ENCODE results near the gene TENM4.

TENM4 gene

DNA sequence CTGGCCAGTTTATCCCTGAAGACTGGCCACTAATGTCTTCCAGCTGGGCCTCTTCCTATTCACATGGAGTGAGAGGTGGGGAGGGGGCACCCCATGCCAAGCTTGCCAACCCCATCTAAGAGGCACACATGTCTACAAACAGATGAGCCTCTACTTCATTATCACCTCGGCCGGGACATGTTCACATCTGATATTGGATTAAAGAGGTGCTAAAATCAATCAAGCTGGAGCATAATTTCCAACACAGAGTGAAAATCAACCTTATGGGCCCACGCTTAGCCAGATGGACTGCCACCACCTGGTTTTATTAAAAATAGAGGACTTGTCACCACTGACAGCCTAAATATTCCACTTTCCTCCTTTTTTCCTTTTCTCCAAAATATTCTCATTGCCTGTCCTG is 703.5 kb downstream of the TENM4 start:
- no peaks in the 10 kb centered on the region for H3K27me3 Mint-ChIP-seq
- H3K4me1 Mint-ChIP-seq (ENCODE audit: low read depth): no peaks in the 10 kb centered on the region
- no peak overlapping the region for H3K27ac Mint-ChIP-seq
- H3K36me3 Mint-ChIP-seq: no peaks in the 10 kb centered on the region
- no peak overlapping the region for H3K4me3 Mint-ChIP-seq
- no peaks in the 10 kb centered on the region for H3K9me3 Mint-ChIP-seq (ENCODE audit: low read depth)

DNA sequence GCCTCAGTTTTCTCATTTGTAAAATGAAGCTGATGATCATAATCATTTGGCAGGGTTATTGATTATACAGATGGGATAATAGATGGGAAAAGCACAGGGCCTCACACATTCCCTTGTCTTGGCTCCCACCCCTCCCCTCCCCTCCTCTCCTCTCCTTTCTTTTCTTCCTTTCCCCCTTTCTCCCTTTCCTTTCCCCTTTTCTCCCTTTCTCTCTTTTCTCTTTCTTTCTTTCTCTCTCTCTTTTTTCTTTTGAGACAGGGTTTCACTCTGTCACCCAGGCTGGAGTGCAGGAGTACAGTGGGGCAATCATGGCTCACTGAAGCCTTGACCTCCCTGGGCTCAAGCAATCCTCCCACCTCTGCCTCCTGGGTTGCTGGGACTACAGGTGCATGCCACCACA is 705.1 kb downstream of the TENM4 start:
- H3K4me3 Mint-ChIP-seq: no peak overlapping the region
- H3K36me3 Mint-ChIP-seq: no peaks in the 10 kb centered on the region
- H3K27ac Mint-ChIP-seq: no peak overlapping the region
- no peaks in the 10 kb centered on the region for H3K27me3 Mint-ChIP-seq
- H3K4me1 Mint-ChIP-seq (ENCODE audit: low read depth): no peaks in the 10 kb centered on the region
- H3K9me3 Mint-ChIP-seq (ENCODE audit: low read depth): no peaks in the 10 kb centered on the region

GRCh38 chr11:78733031-78733430 is 707.8 kb downstream of the TENM4 start:
- Mint-ChIP-seq H3K27ac (no peak overlapping the region), H3K4me1 (ENCODE audit: low read depth) (no peaks in the 10 kb centered on the region), H3K9me3 (ENCODE audit: low read depth) (no peaks in the 10 kb centered on the region), H3K4me3 (no peak overlapping the region), H3K27me3 (peaks cover 1% of the 10 kb centered on the region), H3K36me3 (no peaks in the 10 kb centered on the region)

DNA sequence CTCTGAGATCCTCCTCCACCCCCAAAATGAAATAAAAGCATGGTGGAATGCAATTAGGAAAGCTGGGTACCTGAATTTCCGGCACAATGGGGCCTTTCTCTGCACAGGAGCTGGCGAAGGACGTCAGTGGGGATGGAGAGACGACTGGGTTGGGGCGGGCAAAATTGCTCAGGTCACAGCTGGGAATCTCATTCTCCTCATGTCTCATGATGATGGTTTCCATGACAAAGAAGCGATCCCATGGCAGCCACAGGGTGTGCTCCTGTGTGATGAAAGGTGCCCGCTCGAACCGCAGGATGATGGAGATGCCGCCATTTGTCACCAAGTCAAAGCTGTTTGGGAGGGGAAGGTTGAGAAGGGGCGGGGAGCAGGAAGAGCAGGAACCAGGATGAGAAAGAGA is 708.6 kb downstream of the TENM4 start:
- Mint-ChIP-seq H3K27me3 (peaks cover 1% of the 10 kb centered on the region), H3K36me3 (no peaks in the 10 kb centered on the region), H3K9me3 (ENCODE audit: low read depth) (no peaks in the 10 kb centered on the region), H3K4me1 (ENCODE audit: low read depth) (no peaks in the 10 kb centered on the region), H3K27ac (no peak overlapping the region), H3K4me3 (no peak overlapping the region)

GRCh38 chr11:78731027-78731426 is 709.8 kb downstream of the TENM4 start:
- Mint-ChIP-seq H3K36me3 (no peaks in the 10 kb centered on the region), H3K9me3 (ENCODE audit: low read depth) (no peaks in the 10 kb centered on the region), H3K27ac (no peak overlapping the region), H3K4me1 (ENCODE audit: low read depth) (no peaks in the 10 kb centered on the region), H3K4me3 (no peak overlapping the region), H3K27me3 (peaks cover 1% of the 10 kb centered on the region)

DNA sequence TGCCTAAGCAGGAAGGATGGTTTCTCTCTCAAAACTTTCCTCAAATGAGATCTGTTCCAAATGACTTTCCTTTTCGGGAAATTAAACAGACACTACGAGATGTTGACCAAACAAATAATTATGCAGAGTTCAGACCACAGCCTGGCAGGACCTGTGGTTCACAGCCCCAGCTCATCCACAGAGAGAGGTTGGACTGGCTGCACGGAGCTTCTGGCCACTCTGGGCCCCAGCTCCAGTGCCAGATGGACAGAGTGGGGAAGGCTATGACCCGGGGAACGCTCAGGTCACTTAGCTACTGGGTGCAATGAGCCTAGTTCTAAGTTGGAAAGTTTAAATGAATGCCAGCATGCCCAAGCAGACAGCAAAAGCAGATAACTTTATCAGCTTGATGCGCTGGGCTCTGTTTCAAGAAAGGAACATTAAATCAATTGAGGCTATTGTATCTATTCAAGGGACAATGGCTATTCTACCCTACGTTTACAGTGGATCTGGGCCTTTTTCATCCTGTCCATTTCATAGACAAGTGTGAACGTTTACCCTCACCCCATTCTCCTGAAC is 710.5 kb downstream of the TENM4 start:
- H3K4me1 Mint-ChIP-seq (ENCODE audit: low read depth): no peaks in the 10 kb centered on the region
- H3K27ac Mint-ChIP-seq: no peak overlapping the region
- no peaks in the 10 kb centered on the region for H3K9me3 Mint-ChIP-seq (ENCODE audit: low read depth)
- H3K4me3 Mint-ChIP-seq: no peak overlapping the region
- H3K36me3 Mint-ChIP-seq: no peaks in the 10 kb centered on the region
- H3K27me3 Mint-ChIP-seq: peaks cover 1% of the 10 kb centered on the region

GRCh38 chr11:78727816-78728215 is 713.0 kb downstream of the TENM4 start:
- Mint-ChIP-seq H3K4me1 (ENCODE audit: low read depth) (no peaks in the 10 kb centered on the region), H3K36me3 (no peaks in the 10 kb centered on the region), H3K9me3 (ENCODE audit: low read depth) (no peaks in the 10 kb centered on the region), H3K4me3 (no peak overlapping the region), H3K27ac (no peak overlapping the region), H3K27me3 (peaks cover 9% of the 10 kb centered on the region)

- peaks cover 9% of the 10 kb centered on the region for H3K27me3 Mint-ChIP-seq
- no peaks in the 10 kb centered on the region for H3K9me3 Mint-ChIP-seq (ENCODE audit: low read depth)
- no peaks in the 10 kb centered on the region for H3K36me3 Mint-ChIP-seq
- no peaks in the 10 kb centered on the region for H3K4me1 Mint-ChIP-seq (ENCODE audit: low read depth)
- no peak overlapping the region for H3K4me3 Mint-ChIP-seq
- no peak overlapping the region for H3K27ac Mint-ChIP-seq
Observed at GRCh38 chr11:78725200-78725599, 715.6 kb downstream of the TENM4 start.

DNA sequence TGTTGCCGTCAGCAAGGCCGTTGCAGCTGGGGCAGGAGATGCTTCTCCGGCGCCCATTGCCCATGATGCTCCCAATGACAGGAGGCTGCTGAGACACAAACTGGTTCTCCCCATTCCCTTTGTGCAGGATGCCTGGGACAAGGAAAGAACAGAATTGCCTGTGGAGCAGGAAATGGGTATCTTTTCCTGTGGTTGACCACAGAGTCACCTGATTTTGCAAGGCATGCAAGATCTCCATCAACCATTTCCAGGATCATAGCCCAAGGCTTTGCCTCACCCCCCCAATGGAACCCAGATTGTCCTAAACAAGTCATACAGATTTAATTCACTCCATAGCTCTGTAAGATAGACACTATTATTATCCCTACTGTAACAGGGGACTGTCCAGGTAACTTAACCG is 718.0 kb downstream of the TENM4 start:
- no peaks in the 10 kb centered on the region for H3K4me1 Mint-ChIP-seq (ENCODE audit: low read depth)
- no peaks in the 10 kb centered on the region for H3K36me3 Mint-ChIP-seq
- no peak overlapping the region for H3K27ac Mint-ChIP-seq
- H3K9me3 Mint-ChIP-seq (ENCODE audit: low read depth): no peaks in the 10 kb centered on the region
- H3K4me3 Mint-ChIP-seq: no peak overlapping the region
- H3K27me3 Mint-ChIP-seq: peaks cover 7% of the 10 kb centered on the region

- H3K4me1 Mint-ChIP-seq (ENCODE audit: low read depth): no peaks in the 10 kb centered on the region
- no peak overlapping the region for H3K4me3 Mint-ChIP-seq
- H3K9me3 Mint-ChIP-seq (ENCODE audit: low read depth): no peaks in the 10 kb centered on the region
- H3K27me3 Mint-ChIP-seq: peaks cover 7% of the 10 kb centered on the region
- no peaks in the 10 kb centered on the region for H3K36me3 Mint-ChIP-seq
- H3K27ac Mint-ChIP-seq: no peak overlapping the region
Observed at GRCh38 chr11:78720281-78720989, 720.4 kb downstream of the TENM4 start.

- no peak overlapping the region for H3K4me3 Mint-ChIP-seq
- no peaks in the 10 kb centered on the region for H3K9me3 Mint-ChIP-seq (ENCODE audit: low read depth)
- H3K36me3 Mint-ChIP-seq: no peaks in the 10 kb centered on the region
- no peaks in the 10 kb centered on the region for H3K27me3 Mint-ChIP-seq
- no peaks in the 10 kb centered on the region for H3K4me1 Mint-ChIP-seq (ENCODE audit: low read depth)
- no peak overlapping the region for H3K27ac Mint-ChIP-seq
Observed at GRCh38 chr11:78717041-78717440, 723.8 kb downstream of the TENM4 start.

- H3K4me1 Mint-ChIP-seq (ENCODE audit: low read depth): no peaks in the 10 kb centered on the region
- H3K4me3 Mint-ChIP-seq: no peak overlapping the region
- H3K9me3 Mint-ChIP-seq (ENCODE audit: low read depth): no peaks in the 10 kb centered on the region
- no peaks in the 10 kb centered on the region for H3K27me3 Mint-ChIP-seq
- no peak overlapping the region for H3K27ac Mint-ChIP-seq
- H3K36me3 Mint-ChIP-seq: no peaks in the 10 kb centered on the region
Observed at GRCh38 chr11:78715639-78716311, 725.1 kb downstream of the TENM4 start.

DNA sequence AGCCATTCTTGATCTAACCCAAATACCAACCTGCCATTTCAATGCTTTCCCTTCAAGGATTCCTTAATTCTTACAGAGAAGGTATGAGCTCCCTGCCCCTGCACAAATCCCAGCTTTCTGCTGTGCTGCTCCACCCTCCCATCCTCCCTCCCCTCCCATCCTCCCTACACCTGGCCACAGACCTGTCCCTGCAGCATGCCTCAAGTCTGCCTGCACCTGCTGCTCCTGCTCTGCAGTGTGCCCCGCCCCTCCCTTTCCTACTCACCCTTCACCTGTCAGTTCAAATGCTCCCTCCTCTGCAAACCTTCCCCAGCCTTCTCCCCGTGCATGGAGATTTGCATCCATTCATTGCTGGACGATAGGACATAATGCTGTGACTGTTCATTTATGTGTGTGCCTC is 726.3 kb downstream of the TENM4 start:
- no peak overlapping the region for H3K4me3 Mint-ChIP-seq

DNA sequence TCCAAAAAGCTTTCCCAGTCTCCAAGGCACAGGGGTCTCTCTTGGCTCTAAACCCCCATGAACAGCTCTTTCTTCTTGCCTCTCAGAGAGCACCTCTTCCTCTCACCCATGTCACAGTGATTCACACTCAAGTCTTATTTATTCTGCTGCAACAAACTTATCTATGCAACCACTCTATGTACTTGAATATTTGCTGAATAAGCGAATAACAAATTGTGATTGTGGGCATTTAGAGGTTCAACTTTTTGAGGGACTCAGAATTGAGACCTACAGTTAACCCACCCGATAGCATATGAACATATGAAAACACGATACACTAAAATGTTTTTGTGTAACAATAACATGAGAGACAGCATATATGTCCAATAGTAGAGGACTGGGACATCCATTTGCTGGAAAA is 729.1 kb downstream of the TENM4 start:
- Mint-ChIP-seq H3K9me3 (ENCODE audit: low read depth) (no peaks in the 10 kb centered on the region), H3K4me1 (ENCODE audit: low read depth) (no peaks in the 10 kb centered on the region), H3K27ac (no peak overlapping the region), H3K27me3 (peaks cover 5% of the 10 kb centered on the region), H3K36me3 (no peaks in the 10 kb centered on the region), H3K4me3 (no peak overlapping the region)

More for the DNA sequence above, 726.3 kb downstream of the TENM4 start:
- no peak overlapping the region for H3K27ac Mint-ChIP-seq
- peaks cover 3% of the 10 kb centered on the region for H3K27me3 Mint-ChIP-seq
- H3K9me3 Mint-ChIP-seq (ENCODE audit: low read depth): no peaks in the 10 kb centered on the region
- no peaks in the 10 kb centered on the region for H3K36me3 Mint-ChIP-seq
- no peaks in the 10 kb centered on the region for H3K4me1 Mint-ChIP-seq (ENCODE audit: low read depth)

DNA sequence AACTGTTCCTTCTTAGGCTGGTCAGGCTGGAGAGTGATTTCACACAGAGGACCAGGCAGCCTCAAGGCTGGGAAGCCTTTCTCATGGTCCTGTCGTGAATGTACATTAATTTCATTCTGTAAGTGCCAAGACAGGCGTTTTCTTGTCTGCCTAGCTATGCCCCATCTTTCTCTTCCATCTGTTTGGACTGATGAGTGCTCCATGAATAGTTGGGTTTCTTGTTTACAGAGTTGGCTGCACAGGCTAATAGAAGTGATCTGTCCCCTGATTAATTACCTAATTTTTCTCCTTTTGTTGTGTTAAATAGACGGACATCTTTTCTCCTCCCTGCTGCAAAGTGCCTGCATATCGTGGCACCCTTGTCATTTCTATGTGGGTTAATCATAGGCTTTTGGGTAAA is 730.4 kb downstream of the TENM4 start:
- H3K27ac Mint-ChIP-seq: no peak overlapping the region
- no peaks in the 10 kb centered on the region for H3K9me3 Mint-ChIP-seq (ENCODE audit: low read depth)
- no peaks in the 10 kb centered on the region for H3K36me3 Mint-ChIP-seq
- H3K4me1 Mint-ChIP-seq (ENCODE audit: low read depth): no peaks in the 10 kb centered on the region
- no peak overlapping the region for H3K4me3 Mint-ChIP-seq
- H3K27me3 Mint-ChIP-seq: peaks cover 5% of the 10 kb centered on the region

DNA sequence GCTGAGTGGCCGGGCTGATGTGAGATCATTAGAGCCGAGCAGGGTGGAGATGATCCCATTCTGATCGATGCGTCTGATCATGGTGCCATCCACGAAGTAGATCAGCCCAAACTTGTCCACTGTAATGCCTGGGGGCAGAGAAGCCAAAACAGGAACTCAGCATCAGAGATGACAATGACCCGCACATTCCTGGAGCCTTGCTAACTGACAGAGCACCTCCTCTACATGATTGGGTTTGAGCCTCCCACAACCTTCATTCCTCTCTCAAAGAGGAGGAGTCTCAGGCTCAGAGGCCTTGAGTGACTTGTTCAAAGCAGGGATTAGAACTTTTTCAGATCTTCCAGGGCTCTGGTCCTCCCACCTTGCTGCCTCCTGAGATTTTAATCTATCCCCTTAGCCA is 732.4 kb downstream of the TENM4 start:
- H3K27ac Mint-ChIP-seq: no peak overlapping the region
- peaks cover 5% of the 10 kb centered on the region for H3K27me3 Mint-ChIP-seq
- no peaks in the 10 kb centered on the region for H3K36me3 Mint-ChIP-seq
- no peaks in the 10 kb centered on the region for H3K4me1 Mint-ChIP-seq (ENCODE audit: low read depth)
- H3K4me3 Mint-ChIP-seq: no peak overlapping the region
- no peaks in the 10 kb centered on the region for H3K9me3 Mint-ChIP-seq (ENCODE audit: low read depth)
